K562 (cell line): ENCODE results near the gene TBCCD1. TPM values are rescaled to one million over a fixed set of nuclear protein-coding genes. Genes with fewer than 3 reads are reported as not detected.

Experiments used
- C11orf30 ChIP-seq: fragments of 450-650 bp; IDR thresholded peaks from 2 replicates; pipeline ENCODE4 v1.6.1; 2016; ENCODE audit warnings: low read depth, mild to moderate bottlenecking
- CC2D1A ChIP-seq: fragments of 450-650 bp; IDR thresholded peaks from 2 replicates; pipeline ENCODE4 v1.6.1; 2017; ENCODE audit warnings: mild to moderate bottlenecking
- CEBPG ChIP-seq, 3 experiments: fragments of 200-800 bp in 1 of 3; sonication (Bioruptor generic) in 1 of 3; sonication (generic) in 1 of 3; formaldehyde crosslinking in 1 of 3; IDR thresholded peaks in 2 of 3; conservative IDR thresholded peaks in 1 of 3; 2 replicates each; pipeline versions ENCODE4 v1.6.1 to v1.8.0; 2016 to 2022; ENCODE audit warnings: missing compliant biosample characterization in 2 of 3, missing genetic modification characterization in 2 of 3, mild to moderate bottlenecking in 1 of 3, missing genetic modification reagents in 1 of 3
- CHCHD3 ChIP-seq: fragments of 250-450 bp; sonication (Bioruptor Pico); IDR thresholded peaks from 2 replicates; pipeline ENCODE4 v2.1.2; 2022; ENCODE audit warnings: mild to moderate bottlenecking
- FIP1L1 ChIP-seq: fragments of 200-400 bp; formaldehyde crosslinking; IDR thresholded peaks from 2 replicates; pipeline ENCODE4 v1.6.1; 2018; ENCODE audit warnings: mild to moderate bottlenecking, low read depth, low read length; ENCODE audit not compliant: poor library complexity, severe bottlenecking
- GTF2B ChIP-seq: IDR thresholded peaks from 2 replicates; pipeline ENCODE4 v1.6.1; 2011; ENCODE audit not compliant: insufficient read length; ENCODE audit errors: extremely low read depth
- HMGN3 ChIP-seq: IDR thresholded peaks from 2 replicates; pipeline ENCODE4 v1.6.1; 2011; ENCODE audit warnings: borderline replicate concordance, low read depth, mild to moderate bottlenecking, mixed read lengths, low read length; ENCODE audit not compliant: insufficient read length; ENCODE audit errors: extremely low read depth
- MBD2 ChIP-seq: sonication (generic); IDR thresholded peaks from 2 replicates; pipeline ENCODE4 v1.6.1; 2016; ENCODE audit warnings: low read depth, borderline replicate concordance
- MXD1 ChIP-seq: fragments of 250-450 bp; sonication (Bioruptor Pico); IDR thresholded peaks from 2 replicates; pipeline ENCODE4 v1.8.0; 2021; ENCODE audit warnings: borderline replicate concordance, mild to moderate bottlenecking, moderate library complexity; ENCODE audit not compliant: poor library complexity, severe bottlenecking
- NR2F6 ChIP-seq: fragments of 450-650 bp; formaldehyde crosslinking; IDR thresholded peaks from 2 replicates; pipeline ENCODE4 v1.4.0; 2020; ENCODE audit warnings: mild to moderate bottlenecking
- RBM15 ChIP-seq: fragments of 200-400 bp; formaldehyde crosslinking; IDR thresholded peaks from 2 replicates; pipeline ENCODE4 v1.6.1; 2018; ENCODE audit warnings: mild to moderate bottlenecking, low read length, moderate library complexity; ENCODE audit not compliant: insufficient read depth
- RREB1 ChIP-seq: fragments of 250-450 bp; sonication (Bioruptor Pico); IDR thresholded peaks from 2 replicates; pipeline ENCODE4 v1.4.0; 2020
- SNRNP70 ChIP-seq: fragments of 200-400 bp; formaldehyde crosslinking; optimal IDR thresholded peaks from 2 replicates; pipeline ENCODE3; 2017; ENCODE audit warnings: low read depth, low read length
- THAP12 ChIP-seq: fragments of 250-450 bp; sonication (Bioruptor Pico); IDR thresholded peaks from 2 replicates; pipeline ENCODE4 v1.9.0; 2021; ENCODE audit warnings: mild to moderate bottlenecking, inconsistent platforms
- ZNF134 ChIP-seq: fragments of 250-450 bp; sonication (Bioruptor Pico); conservative IDR thresholded peaks from 2 replicates; pipeline ENCODE4 v1.4.0; 2020
- ZNF589 ChIP-seq: fragments of 200-800 bp; sonication (Bioruptor generic); IDR thresholded peaks from 2 replicates; pipeline ENCODE4 v1.6.1; 2016; ENCODE audit warnings: low read depth, missing genetic modification characterization, missing compliant biosample characterization
- polyA plus RNA-seq, 8 experiments: library from polyadenylated mRNA; depleted of rRNA in 4 of 8; stranded (reverse) in 5 of 8; unstranded in 3 of 8; fragments of >200 nt; fragmentation: Nextera tagmentation in 2 of 8; fragmentation: Illumina TruSeq in 1 of 8; extraction: Ambion mirVana in 2 of 8; extraction: Trizol in 1 of 8; gene quantifications; 2 replicates each; pipeline versions ENCODE4 v1.2.1 to v1.2.3, GENCODE V29; 2011 to 2014; ENCODE audit warnings: inconsistent platforms in 1 of 8, missing spikeins in 1 of 8
- total RNA-seq, 7 experiments: library from RNA; depleted of rRNA in 6 of 7; stranded (reverse); fragments of >200 nt in 6 of 7; fragmentation: Illumina TruSeq in 2 of 7; extraction: Trizol in 2 of 7; gene quantifications; 2 replicates each; pipeline versions ENCODE4 v1.2.1 to v1.2.3, GENCODE V29; 2011 to 2021; ENCODE audit warnings: low replicate concordance in 1 of 7

TBCCD1 gene
- total and polyA plus RNA-seq, 9 of the 15 experiments (the other 6 are each of a cell fraction or from before 2014, with no cell fraction given) = 17.7 to 31.1 (median 21.2) TPM

- TF ChIP-seq THAP12 (CRISPR knock-in tag) = peak; percentile 78
- peak; percentile 66 for TF ChIP-seq GTF2B
- peak; percentile 85; the same call in 1 of the 2 replicates for TF ChIP-seq CC2D1A
- no peak for TF ChIP-seq ZNF134
- no peak for TF ChIP-seq MXD1 (CRISPR knock-in tag)
- TF ChIP-seq RREB1 (CRISPR knock-in tag) = 0 out of 2 replicates have a peak, but pooled peaks have one; percentile 48
- peak; percentile 98 for TF ChIP-seq C11orf30
- TF ChIP-seq SNRNP70 = no peak
- TF ChIP-seq NR2F6 (CRISPR knock-in tag) = no peak
- no peak for TF ChIP-seq RBM15
- TF ChIP-seq MBD2 = peak; percentile 94
- TF ChIP-seq CEBPG (CRISPR knock-in tag; IDR thresholded peaks at IDR 0.05) = peak; percentile 85
- TF ChIP-seq CEBPG (tag; conservative IDR thresholded peaks at IDR 0.05 in 1 of 2, IDR thresholded peaks at IDR 0.05 in 1 of 2) = peak; percentile 94 to 98
- TF ChIP-seq ZNF589 (CRISPR knock-in tag) = peak; percentile 95
- 0 out of 2 replicates have a peak, but pooled peaks have one; percentile 36 for TF ChIP-seq CHCHD3 (CRISPR knock-in tag)
- peak; percentile 19 for TF ChIP-seq HMGN3
- no peak for TF ChIP-seq FIP1L1
These were observed 3.2 kb upstream of the TBCCD1 start, which contains the start of gene DNAJB11 (continued) for GRCh38 chr3:186570096-186570940.
